Keratinocyte (primary cell): ENCODE measurements around the gene NEBL. TPM values are rescaled to one million over a fixed set of nuclear protein-coding genes. Genes with fewer than 3 reads are reported as not detected.

ENCODE experiments used
- DNase-seq: peaks from one replicate; pipeline ENCODE4 v3.0.0-alpha.2; 2011; ENCODE audit warnings: low read depth, missing footprints, low spot score
- FAIRE-seq: peaks from 2 replicates; lab custom pipeline; 2011; peaks lifted over from hg19 to GRCh38; lab: Jason Lieb, UNC
- H2AFZ ChIP-seq: 2 replicates; pipeline ENCODE4 v1.6.0; 2012; ENCODE audit warnings: low read length, control low read depth, inconsistent platforms; ENCODE audit not compliant: control insufficient read depth
- H3K27ac ChIP-seq: 2 replicates; pipeline ENCODE4 v1.5.1; 2011; ENCODE audit warnings: low read length; ENCODE audit not compliant: control insufficient read depth, insufficient read depth
- H3K27me3 ChIP-seq: 3 replicates; pipeline ENCODE4 v1.6.0; 2011; ENCODE audit warnings: low read length; ENCODE audit not compliant: control insufficient read depth, insufficient read depth; ENCODE audit errors: extremely low read depth
- H3K36me3 ChIP-seq, 2 experiments: 2 replicates in 1 of 2; 3 replicates in 1 of 2; pipeline ENCODE4 v1.5.1; 2011; ENCODE audit warnings: low read length in 2 of 2, mild to moderate bottlenecking in 1 of 2; ENCODE audit not compliant: control insufficient read depth in 2 of 2, insufficient read depth in 2 of 2; ENCODE audit errors: extremely low read depth in 1 of 2
- H3K4me1 ChIP-seq: 3 replicates; pipeline ENCODE4 v1.5.1; 2011; ENCODE audit warnings: low read length; ENCODE audit not compliant: control insufficient read depth, insufficient read depth; ENCODE audit errors: extremely low read depth
- H3K4me2 ChIP-seq: 3 replicates; pipeline ENCODE4 v1.6.0; 2011; ENCODE audit warnings: low read depth, low read length; ENCODE audit not compliant: control insufficient read depth, insufficient read depth; ENCODE audit errors: extremely low read depth
- H3K4me3 ChIP-seq, 3 experiments: fragments of 200-600 bp in 1 of 3; sonication (generic) in 1 of 3; 2 replicates in 2 of 3; 3 replicates in 1 of 3; pipeline ENCODE4 v1.5.1; 2011 to 2016; ENCODE audit warnings: low read length in 3 of 3, mild to moderate bottlenecking in 3 of 3, control low read depth in 2 of 3, inconsistent platforms in 1 of 3, low read depth in 1 of 3, mixed read lengths in 1 of 3, mixed run types in 1 of 3, moderate library complexity in 1 of 3; ENCODE audit not compliant: control insufficient read depth in 2 of 3, insufficient read depth in 2 of 3; ENCODE audit errors: extremely low read depth in 1 of 3
- H3K79me2 ChIP-seq: 2 replicates; pipeline ENCODE4 v1.6.0; 2012; ENCODE audit warnings: low read length; ENCODE audit not compliant: control insufficient read depth, insufficient read depth
- H3K9ac ChIP-seq: 3 replicates; pipeline ENCODE4 v1.6.0; 2011; ENCODE audit warnings: low read length; ENCODE audit not compliant: control insufficient read depth, insufficient read depth; ENCODE audit errors: extremely low read depth
- H3K9me1 ChIP-seq: 3 replicates; pipeline ENCODE4 v1.6.0; 2011; ENCODE audit warnings: low read length; ENCODE audit not compliant: control insufficient read depth, insufficient read depth; ENCODE audit errors: extremely low read depth
- H3K9me3 ChIP-seq: 2 replicates; pipeline ENCODE4 v1.5.1; 2012; ENCODE audit warnings: low read depth, low read length; ENCODE audit not compliant: control insufficient read depth
- H4K20me1 ChIP-seq: 3 replicates; pipeline ENCODE4 v1.6.0; 2011; ENCODE audit warnings: low read length; ENCODE audit not compliant: control insufficient read depth, insufficient read depth; ENCODE audit errors: extremely low read depth
- EZH2 ChIP-seq: IDR thresholded peaks from one replicate; pipeline ENCODE4 v1.6.1; 2012; ENCODE audit warnings: inconsistent platforms, mild to moderate bottlenecking, low read length, moderate library complexity
- dilution Hi-C: fragments of 300-500 bp; cut with MboI; formaldehyde crosslinking; loops from one replicate; pipeline ENCODE4 v1.7.0; 2020; ENCODE audit warnings: low sequenced_read_pairs; ENCODE audit not compliant: extremely low pct_ligation_motif_present
- polyA plus RNA-seq, 5 experiments: library from polyadenylated mRNA; depleted of rRNA in 3 of 5; stranded (reverse) in 3 of 5; stranded (forward) in 1 of 5; unstranded in 1 of 5; fragments of >200 nt; gene quantifications; 1 replicate in 1 of 5; 2 replicates in 3 of 5; 3 replicates in 1 of 5; pipeline versions ENCODE4 v1.2.1 to v1.2.3, GENCODE V29; 2011 to 2012; ENCODE audit warnings: missing spikeins in 2 of 5, low read depth in 1 of 5, low replicate concordance in 1 of 5
- TF ChIP-seq, protein P1 (sequence below), 3 experiments: IDR thresholded peaks in 1 of 3; conservative IDR thresholded peaks in 1 of 3; optimal IDR thresholded peaks in 1 of 3; 2 replicates in 2 of 3; 3 replicates in 1 of 3; pipeline versions ENCODE3 to v1.5.1; 2011; ENCODE audit warnings: low read length in 3 of 3, mild to moderate bottlenecking in 3 of 3, moderate library complexity in 2 of 3, control low read depth in 1 of 3, inconsistent platforms in 1 of 3; ENCODE audit not compliant: insufficient read depth in 2 of 3; ENCODE audit errors: extremely low read depth in 1 of 3

Gene NEBL
- polyA plus RNA-seq, 1 donor (not counting 4 experiments of a cell fraction or from before 2014, with no cell fraction given): 4.5 TPM

- Histone ChIP-seq H3K4me2 (no peak overlapping the region), H3K79me2 (no peaks in the 10 kb centered on the region), H3K9me1 (no peaks in the 10 kb centered on the region), H3K27me3 (no peaks in the 10 kb centered on the region), H2AFZ (no peak overlapping the region), H3K4me3 (peak overlapping the region in 1 of 3 experiments; percentile 16), H3K36me3 (no peaks in the 10 kb centered on the region), H4K20me1 (no peaks in the 10 kb centered on the region), H3K27ac (no peak overlapping the region), H3K9ac (no peak overlapping the region), H3K9me3 (no peaks in the 10 kb centered on the region), H3K4me1 (peaks cover 9% of the 10 kb centered on the region)
- TF ChIP-seq EZH2: no peak
- DNase-seq: no peak
- peak; percentile 80 for FAIRE-seq
- dilution Hi-C loops: no loop called here
These were observed 6.4 kb downstream of the NEBL start for GRCh38 chr10:20890491-20891337.

GRCh38 chr10:20890009-20890408, 7.1 kb downstream of the NEBL start:
- Histone ChIP-seq H3K9me1 (no peaks in the 10 kb centered on the region), H3K9me3 (no peaks in the 10 kb centered on the region), H3K4me2 (no peak overlapping the region), H3K27ac (no peak overlapping the region), H3K4me1 (peaks cover 9% of the 10 kb centered on the region), H3K36me3 (no peaks in the 10 kb centered on the region), H3K79me2 (no peaks in the 10 kb centered on the region), H4K20me1 (no peaks in the 10 kb centered on the region), H3K4me3 (no peak overlapping the region), H3K9ac (no peak overlapping the region), H2AFZ (no peak overlapping the region), H3K27me3 (no peaks in the 10 kb centered on the region)
- FAIRE-seq (no peak), DNase-seq (no peak)
- dilution Hi-C loops: no loop called here
- TF ChIP-seq, protein P1, sequence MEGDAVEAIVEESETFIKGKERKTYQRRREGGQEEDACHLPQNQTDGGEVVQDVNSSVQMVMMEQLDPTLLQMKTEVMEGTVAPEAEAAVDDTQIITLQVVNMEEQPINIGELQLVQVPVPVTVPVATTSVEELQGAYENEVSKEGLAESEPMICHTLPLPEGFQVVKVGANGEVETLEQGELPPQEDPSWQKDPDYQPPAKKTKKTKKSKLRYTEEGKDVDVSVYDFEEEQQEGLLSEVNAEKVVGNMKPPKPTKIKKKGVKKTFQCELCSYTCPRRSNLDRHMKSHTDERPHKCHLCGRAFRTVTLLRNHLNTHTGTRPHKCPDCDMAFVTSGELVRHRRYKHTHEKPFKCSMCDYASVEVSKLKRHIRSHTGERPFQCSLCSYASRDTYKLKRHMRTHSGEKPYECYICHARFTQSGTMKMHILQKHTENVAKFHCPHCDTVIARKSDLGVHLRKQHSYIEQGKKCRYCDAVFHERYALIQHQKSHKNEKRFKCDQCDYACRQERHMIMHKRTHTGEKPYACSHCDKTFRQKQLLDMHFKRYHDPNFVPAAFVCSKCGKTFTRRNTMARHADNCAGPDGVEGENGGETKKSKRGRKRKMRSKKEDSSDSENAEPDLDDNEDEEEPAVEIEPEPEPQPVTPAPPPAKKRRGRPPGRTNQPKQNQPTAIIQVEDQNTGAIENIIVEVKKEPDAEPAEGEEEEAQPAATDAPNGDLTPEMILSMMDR (optimal IDR thresholded peaks at IDR 0.05 in 1 of 3, IDR thresholded peaks at IDR 0.05 in 1 of 3, conservative IDR thresholded peaks at IDR 0.05 in 1 of 3; ENCODE audit: extremely low read depth in 1 of 3, insufficient read depth in 2 of 3, low read length in 3 of 3): no peak
- no peak for TF ChIP-seq EZH2
